GM21423 (cell line): ENCODE measurements around the gene HTR7.
"Not testable (repeated sequence)": the region's sequence is repeated elsewhere in the genome, so short reads cannot be mapped to it uniquely, and the experiment has no call there.

Experiments
- ATAC-seq: cut with Tn5 transposase; IDR thresholded peaks from one replicate; pipeline ENCODE4 v1.9.1; 2021; ENCODE audit warnings: mild to moderate bottlenecking, moderate library complexity; ENCODE audit not compliant: unreplicated experiment

Gene HTR7

DNA sequence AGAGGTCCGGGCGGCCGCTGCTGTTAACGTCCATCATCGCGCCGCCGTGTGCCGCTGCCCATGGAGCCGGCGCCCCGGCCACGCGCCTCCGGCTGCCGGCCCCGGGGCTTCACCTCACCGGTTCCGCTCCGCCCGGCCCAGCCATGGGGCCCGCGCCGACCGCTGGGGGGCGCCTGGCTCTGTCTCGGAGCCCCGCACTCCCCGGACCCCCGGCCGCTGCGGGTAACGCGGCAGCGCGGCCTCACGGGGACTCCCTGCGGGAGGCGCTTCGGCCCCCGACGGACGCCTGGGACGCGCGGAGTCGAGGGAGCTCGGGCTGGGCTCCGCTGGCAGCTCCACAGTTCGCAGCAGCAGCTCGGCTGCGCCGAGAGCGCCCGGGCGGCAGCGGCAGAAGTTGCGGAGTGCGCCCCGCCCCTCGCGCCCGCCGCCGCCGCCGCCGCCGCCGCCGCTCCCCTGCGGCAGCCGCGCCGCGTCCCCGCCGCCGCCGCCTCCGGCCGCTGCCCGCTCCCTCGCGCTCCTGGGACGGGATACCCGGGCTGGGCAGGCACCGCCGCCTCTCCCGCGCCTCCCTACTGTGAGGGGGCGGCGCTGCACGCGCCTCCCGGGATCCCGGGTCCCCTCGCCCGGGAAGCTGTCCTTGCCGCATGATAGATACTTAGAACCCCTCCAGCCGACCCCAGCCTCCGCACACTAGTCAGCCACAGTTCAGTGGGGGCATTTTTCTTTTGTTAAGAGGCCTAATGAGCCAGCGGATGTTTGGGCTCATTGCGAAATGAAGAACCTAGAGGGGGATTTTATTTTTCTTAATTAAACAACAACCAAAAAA is at the start of gene HTR7:
HTR7 (minus strand) TSS at position 405 of the 826 bp plus-strand sequence; CDS start at position 37, 368 bp downstream.
- peak; percentile 70 for ATAC-seq

DNA sequence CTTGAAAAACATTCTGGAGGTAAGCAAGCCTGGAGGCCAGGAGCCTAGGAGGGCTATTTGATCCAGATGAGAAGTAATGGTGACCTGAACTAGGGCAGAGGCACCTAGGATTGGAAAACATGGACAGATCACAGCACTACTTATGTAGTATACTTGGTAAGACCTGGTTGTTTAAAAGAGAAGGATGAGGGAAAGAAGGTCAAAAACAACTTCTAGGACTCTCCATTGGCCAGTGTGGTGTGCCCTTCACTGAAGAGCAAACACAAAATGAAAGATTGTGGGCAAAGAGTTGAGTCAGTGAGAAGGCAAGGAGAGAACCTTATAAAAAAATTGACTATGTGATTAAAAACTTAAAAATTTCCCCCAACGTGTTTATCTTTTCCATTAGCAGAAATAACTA is 48.8 kb upstream of the HTR7 start:
- no peak for ATAC-seq

DNA sequence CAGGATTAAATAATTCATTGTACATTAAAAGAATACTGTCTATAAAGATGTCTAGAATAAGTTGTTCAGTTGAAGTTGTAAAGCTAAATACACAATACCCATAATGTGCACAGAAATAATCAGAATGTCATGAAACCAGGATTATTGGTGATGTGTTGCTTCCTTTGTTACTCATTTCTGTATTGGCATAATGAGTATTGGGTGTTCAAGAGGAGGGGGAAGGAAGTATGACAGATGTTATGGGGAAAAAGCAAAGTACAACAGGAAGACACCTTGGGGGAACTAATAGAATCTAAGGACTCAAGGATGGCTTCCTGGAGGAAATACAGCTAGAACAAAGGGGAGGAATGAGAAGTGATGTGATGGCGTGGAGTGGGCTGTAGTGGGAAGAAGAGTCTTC is 48.1 kb upstream of the HTR7 start:
- peak; percentile 52 for ATAC-seq

DNA sequence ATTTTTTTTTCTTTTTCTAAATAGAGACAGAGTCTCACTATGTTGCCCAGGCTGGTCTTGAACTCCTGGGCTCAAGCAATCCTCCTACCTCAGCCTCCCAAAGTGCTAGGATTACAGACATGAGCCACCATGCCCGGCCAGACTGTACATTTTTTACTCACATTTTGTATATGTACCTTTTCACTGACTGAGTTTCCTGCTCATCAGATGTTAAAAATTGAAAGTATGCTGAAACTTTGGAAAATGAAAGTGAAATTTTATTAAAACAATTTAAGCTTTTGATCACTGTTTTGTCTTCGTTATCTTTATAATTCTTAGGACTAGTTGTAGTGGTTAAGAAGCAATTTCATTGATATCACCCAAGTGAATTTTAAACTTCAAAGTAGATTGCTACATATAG is 39.1 kb upstream of the HTR7 start:
- ATAC-seq, result not testable (repeated sequence)

DNA sequence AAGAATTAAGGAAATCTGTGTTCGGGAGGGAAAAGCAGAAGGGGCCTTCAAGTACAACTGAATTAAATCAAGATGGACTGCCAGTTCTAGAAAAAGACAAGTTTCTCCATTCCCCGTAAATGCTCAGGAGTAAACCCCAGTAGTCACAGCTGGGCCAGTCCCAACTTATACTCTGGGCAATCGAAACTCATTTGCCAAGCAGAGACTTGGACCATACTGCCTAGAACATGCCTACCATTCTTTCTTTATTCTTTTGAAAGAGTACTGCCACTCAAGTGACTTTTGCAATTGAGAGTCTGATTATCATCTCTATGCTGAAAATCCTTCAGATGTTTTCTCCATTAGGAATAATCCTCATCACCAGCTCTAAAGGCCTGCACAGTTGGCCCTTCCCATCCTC is 35.4 kb upstream of the HTR7 start:
- no peak for ATAC-seq

DNA sequence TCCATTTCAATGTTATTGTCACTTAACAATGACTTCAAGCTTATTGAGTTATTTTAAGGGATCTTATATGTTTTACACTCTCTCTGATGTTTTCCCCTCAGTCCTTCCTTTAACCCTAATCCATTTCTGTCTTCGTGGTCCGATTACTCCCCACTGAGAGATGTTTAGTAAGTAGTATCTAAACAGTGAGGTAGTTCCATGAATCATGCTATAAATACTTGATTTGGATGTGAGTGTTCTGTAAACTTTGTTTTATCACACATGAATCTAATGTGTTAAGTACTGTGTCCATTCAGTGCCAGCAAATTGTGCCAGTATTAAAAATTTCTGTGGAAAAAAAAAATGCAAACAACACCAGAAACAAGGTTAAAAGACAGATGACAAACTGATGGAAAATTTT is 32.5 kb upstream of the HTR7 start:
- ATAC-seq, result no peak

DNA sequence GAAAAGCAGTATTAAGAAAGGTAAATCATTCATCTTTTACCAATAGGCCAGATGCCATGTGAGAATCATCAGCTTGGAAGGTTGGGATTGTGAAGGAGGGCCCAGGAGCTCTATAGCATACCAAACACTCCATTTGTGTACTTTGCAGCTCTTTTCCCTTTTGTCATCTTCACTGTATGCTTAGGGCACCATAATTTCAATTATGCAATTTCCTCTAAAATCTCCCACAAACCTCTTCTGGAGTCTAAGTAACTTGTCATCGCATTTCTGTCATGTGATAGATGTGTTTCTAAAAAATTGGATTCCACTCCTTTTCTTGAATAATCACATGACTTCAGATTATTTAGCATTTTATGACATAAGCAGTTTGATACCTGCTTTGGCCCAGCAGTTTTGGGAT is 31.8 kb upstream of the HTR7 start:
- no peak for ATAC-seq

DNA sequence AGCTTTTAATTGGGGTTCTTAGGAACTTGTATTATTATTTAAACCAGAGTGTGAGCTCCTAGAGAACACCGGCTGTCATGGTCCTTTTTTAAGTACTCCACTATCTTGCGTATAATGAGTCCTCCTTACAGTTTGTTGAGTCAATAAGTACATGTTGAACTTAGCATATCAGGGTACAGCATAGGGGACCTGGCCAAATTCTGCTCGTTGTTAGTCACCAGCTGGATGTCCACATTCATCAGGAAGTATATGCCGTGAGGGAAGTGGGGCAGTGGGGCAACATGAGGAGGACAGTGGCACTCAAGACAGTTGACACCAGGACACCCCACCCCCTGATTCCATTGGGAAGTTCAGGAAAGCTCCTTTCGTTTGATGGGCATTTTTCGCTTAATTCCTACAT is 30.5 kb upstream of the HTR7 start:
- no peak for ATAC-seq

DNA sequence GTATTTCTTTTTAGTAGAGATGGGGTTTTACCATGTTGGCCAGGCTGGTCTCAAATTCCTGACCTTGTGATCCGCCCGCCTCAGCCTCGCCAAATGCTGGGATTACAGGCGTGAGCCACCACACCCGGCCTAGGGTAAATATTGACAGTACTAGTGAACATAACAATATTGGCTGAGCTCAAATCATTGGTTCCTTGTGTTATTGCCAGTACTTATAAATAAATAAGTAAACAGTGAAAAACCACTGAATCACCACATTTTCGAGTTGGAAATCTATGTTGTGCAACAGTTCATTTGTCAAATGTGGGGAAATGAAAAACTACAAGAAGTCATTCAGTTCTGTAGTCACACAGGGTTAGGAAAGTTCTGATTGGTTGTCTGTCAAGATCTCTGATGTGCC is 29.7 kb upstream of the HTR7 start:
- ATAC-seq, result no peak

DNA sequence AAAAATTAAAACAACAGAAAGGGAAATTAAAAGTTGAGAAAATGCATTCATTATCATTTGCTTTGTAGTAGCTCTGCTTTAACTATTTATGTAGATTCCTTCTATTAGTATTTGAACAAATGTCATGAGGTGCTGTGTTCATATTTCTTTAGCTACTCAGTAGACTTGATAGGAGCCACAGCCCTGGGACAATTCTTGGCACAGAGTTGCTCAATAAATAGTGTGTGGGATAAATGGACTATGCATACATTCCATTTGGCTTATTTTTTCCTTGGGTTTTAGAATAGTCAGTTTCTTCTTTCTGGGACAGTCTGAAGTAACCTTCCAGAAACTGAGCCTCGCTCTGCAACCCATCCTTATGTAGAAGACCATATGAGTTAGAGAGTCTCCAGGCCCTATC is 27.3 kb upstream of the HTR7 start:
- ATAC-seq, result no peak

DNA sequence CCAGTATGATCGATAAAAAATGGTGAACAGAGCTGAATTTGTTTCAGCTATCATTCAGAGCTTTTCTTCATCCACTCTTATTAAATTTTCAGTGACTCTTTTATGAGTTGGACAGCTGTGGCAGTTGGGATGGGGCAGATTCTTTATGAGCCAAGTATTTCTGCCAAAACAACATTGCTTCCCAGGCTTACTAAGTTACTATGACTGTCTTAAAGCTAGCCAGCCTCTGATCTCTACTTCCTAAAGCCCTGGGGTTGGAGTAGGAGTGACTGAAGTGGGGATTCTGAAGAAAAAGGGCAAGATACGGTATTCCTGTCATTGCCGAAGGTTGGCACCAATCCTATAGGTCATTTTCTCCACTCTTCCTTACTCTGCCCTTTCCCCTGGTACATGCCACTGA is 26.6 kb upstream of the HTR7 start:
- ATAC-seq, result no peak

DNA sequence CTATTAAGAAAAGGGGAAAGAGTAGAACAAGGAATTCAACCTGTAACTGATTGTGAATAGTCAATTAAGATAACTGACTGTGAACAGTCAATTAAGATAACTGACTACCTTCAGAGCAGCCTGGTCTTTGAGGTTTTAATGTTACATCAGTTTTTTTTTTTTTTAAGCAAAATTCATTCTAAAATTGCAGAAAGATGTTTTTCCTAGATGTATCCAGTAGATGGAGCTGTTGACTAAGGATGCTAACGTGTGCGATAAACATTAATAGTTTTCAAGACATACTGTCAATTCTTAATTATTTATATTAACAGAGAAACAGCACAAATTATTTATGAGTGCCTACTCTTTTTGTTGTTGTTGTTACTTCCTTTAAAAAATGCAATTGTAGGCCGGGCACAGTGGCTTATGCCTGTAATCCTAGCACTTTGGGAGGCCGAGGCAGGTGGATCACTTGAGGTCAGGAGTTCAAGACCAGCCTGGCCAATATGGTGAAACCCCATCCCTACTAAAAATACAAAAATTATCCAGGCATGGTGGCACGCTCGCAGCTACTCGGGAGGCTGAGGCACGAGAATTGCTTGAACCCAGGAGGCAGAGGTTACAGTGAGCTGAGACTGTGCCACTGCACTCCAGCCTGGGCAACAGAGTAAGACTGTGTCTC is 22.4 kb upstream of the HTR7 start:
- ATAC-seq, result not testable (repeated sequence)

DNA sequence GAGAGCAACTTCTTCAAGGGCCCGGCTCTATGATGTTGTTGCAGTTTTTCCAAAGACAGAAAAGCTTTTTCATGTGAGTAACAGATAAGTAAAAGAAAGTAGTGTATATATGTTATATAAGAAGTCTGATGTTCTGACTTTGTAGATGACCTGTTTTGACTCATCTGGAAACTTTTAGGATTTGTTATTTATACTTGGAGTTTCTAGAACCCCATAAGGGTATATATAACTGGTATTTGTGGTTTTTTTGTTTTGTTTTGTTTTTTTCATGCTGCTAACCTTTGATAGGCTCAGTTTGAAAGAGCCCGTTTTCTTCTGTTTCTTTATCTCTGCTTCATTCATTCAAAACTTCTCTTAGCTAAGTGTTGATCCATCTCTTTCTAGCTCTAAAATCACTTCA is 21.2 kb upstream of the HTR7 start:
- no peak for ATAC-seq

DNA sequence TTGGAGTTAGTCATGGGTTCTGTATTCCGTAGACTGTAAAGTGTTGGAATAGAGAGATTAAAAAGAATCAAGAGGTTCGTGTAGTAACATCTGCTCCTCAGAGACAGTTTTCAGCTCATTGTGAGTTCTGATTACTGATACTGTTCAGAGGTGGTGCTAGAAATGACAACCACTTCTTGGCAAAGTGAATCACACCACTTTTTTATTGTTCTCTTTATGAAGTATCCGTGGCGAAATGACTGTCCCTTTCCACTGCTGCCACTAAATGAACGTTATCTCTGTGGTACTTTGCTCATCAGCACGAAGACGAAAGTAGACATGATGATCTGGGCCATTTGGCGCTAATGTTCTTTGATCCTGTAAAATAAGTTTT is 14.8 kb upstream of the HTR7 start:
- no peak for ATAC-seq

DNA sequence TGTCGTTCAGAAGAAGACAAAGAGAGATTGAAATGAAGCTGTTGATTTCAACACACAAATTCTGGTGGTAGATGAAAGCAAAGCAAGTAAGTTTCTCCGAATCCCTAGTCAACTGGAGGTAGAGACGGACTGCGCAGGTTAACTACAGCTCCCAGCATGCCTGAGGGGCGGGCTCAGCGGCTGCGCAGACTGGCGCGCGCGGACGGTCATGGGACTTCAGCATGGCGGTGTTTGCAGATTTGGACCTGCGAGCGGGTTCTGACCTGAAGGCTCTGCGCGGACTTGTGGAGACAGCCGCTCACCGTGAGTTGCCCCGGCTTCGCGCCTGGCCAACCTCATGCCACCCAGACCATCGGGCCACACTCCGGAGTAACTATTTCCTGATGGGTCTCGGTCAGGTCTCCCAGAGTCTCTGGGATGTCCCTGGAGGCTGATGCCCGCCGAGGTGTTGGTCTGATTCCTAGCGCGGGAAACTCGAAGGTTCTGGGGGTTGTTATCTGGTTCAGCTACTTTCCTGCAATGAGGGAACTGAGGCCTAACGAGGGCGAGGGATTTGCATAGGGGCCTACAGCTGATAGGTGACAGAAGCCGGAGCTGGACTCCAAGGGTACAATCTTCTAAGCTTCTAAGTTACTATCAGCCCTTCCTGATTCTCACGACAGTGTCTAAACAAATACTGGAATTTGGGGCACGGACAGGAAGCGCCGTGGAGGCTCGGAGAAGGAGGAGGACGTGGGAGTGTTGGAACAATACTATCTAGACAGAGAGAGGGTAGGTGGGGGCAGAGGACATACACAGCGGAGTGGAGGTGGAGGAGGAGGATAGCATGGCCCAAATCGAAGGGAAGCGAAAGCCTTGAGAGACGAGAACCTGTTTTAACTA is 14.2 kb upstream of the HTR7 start, which contains the start of gene RPP30:
RPP30 (plus strand) TSS at position 209 of the 882 bp plus-strand sequence; CDS start at position 222, 13 bp downstream.
- ATAC-seq, result peak; percentile 99

DNA sequence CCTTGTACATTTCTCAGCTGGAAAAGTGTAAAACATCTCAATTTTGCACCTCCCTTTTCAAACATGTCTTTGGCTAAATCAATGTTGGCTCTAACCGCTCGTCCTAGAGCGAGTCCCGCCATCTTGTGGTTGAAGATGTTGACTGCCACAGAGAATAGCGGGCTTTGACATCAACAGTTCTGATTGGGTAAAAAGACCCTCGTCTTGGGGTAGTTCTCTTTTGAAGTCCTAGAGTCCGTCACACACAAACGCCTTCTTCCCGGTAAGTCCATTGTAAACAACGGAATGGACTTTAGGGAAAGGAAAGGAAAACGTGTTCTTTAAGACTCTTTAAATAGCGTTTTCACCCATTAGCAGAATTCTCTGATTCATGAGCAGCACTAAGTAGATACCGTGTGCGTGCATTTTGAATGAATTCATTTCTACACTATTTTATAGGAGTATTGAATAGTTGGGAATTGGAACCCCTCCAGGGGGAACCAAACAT is 13.5 kb upstream of the HTR7 start:
- peak; percentile 45 for ATAC-seq

DNA sequence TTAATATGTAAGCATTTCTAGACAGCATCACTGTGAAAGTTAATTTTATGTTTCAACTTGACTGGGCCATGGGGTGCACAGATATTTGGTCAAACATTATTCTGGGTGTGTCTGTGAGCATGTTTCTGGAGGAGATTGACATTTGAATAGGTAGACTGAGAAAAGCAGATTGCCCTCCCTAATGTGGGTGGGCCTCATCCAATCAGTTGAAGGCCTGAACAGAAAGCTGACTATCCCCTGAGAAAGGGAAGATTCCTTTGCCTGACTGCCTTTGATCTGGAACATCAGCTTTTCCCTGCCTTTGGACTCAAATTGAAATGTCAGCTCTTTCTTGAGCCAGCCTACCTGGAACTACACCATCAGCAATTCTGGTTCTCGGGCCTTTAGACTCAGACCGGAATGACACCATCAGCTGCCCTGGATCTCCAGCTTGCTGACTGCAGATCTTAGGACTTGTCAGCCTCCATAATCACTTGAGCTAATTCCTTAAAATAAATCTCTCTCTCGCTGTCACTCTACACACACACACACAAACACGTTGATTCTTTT is 8.3 kb upstream of the HTR7 start:
- ATAC-seq, result no peak

DNA sequence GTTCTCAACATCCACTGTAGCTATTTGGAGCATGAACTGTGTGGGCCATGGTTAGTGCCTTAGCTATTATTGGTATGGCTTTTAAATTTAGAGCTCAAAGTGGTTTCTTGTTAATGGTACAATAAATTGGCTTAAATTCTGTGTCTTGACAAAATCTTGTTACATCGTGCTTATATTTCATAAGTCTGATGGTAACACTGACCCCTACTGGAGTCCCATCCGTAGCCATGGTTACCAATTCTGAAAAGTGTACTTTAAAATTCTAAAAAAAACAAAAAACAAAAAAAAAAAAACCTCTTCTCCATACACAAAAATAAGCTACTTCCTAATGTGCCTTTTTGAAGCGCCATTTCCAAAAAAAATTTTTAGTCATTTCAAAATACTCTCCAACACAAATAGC is 7.6 kb upstream of the HTR7 start:
- ATAC-seq, result no peak

DNA sequence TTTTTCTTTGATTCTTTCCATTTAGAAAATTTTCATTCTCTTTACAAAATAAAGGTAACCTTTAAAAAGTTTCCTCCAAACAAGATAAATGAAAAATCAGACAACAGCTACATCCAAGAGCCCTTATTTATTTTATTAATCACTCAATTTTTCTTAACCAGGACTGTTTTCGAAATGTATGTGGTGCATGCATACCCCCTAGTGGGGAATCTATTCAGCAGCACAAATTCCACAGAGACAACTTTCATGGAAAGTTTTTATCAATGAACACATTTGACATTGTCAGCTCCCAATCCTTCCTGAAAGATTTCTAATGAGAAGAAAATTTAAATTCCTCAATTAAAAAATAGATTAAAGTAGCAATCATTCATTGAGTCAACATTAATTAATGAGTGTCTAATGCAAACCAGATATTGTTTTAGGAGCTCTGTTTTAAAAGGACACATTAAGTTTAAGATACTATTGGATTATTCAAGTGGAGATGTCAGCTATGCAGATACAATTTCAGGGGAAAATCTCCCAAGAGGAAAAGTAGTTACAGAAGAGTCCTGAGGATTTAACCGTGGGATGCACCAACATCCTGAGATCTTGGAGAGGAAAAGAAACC is 5.2 kb upstream of the HTR7 start:
- ATAC-seq, result no peak

DNA sequence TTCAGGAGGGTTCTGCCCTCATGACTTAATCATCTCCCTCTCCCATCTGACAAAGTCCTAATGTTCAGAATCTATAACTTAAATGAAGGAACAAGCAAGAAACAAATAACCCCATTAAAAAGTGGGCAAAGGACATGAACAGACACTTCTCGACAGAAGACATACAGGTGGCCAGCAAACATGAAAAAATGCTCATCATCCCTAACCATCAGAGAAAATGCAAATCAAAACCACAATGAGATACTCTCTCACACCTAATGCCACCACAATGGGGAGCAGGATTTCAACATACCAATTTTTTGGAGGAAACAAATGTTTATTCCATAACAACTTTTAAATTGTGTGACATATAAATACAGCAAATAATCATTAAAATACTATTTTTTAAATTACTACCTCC is 3.0 kb upstream of the HTR7 start:
- no peak for ATAC-seq

DNA sequence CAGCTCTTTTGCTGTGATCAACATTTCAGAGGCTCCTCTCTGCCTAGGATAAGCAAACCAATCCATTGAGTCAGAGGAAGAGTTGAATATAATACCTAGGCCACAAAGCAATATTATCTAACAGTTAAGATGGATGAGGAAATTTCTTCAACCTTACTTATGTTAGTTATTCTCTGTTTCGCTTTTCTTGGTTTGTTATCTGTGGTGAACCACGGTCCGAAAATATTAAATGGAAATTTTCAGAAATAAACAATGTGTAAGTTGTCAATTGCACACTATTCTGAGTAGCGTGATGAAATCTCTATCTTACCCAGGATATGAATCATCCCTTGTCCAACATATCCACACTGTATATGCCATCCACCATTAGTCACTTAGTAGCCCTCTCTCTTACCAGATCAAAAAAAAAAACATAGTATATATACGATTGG is 1.5 kb upstream of the HTR7 start:
- no peak for ATAC-seq
